Peyer's patch (tissue), 4 donors: ENCODE data around the gene RRP8.

Experiments used
- CTCF ChIP-seq, 6 experiments: fragments of 450-650 bp in 4 of 6; fragments of 200-600 bp in 2 of 6; sonication (generic) in 1 of 6; IDR thresholded peaks; one replicate each; pipeline ENCODE4 v1.5.1; 2017 to 2019; ENCODE audit warnings: antibody characterized with exemption in 6 of 6, mild to moderate bottlenecking in 3 of 6, moderate library complexity in 1 of 6
- POLR2A ChIP-seq, 2 donors: fragments of 450-650 bp; IDR thresholded peaks; one replicate each; pipeline ENCODE4 v1.5.1; 2017; ENCODE audit warnings: antibody characterized with exemption in 2 of 2, mild to moderate bottlenecking in 2 of 2, moderate library complexity in 2 of 2

GRCh38 chr11:6554828-6555706, 48.3 kb downstream of the RRP8 start:
- TF ChIP-seq CTCF (IDR thresholded peaks at IDR 0.05) = no peak
- no peak for TF ChIP-seq POLR2A (IDR thresholded peaks at IDR 0.05)
